Esophagus muscularis mucosa (tissue), 4 donors: ENCODE data around the gene POLR3F. TPM values are rescaled to one million over a fixed set of nuclear protein-coding genes. Genes with fewer than 3 reads are reported as not detected.
A peak's percentile ranks its signal among the peaks of the same experiment; 100 is the strongest.

Experiments
- DNase-seq: peaks from one replicate; pipeline ENCODE4 v3.0.0-alpha.2; 2017; ENCODE audit errors: extremely low spot score
- H3K27ac ChIP-seq, 4 donors: fragments of 200-600 bp; sonication (generic); replicated peaks in 1 of 4; 1 replicate in 3 of 4; 2 replicates in 1 of 4; pipeline ENCODE4 v1.5.1; 2016 to 2019; ENCODE audit warnings: mild to moderate bottlenecking in 1 of 4
- H3K27me3 ChIP-seq, 4 donors: fragments of 200-600 bp; sonication (generic); one replicate each; pipeline versions ENCODE4 v1.5.1 to v1.6.0; 2016 to 2019
- H3K36me3 ChIP-seq, 4 donors: fragments of 200-600 bp; sonication (generic); one replicate each; pipeline ENCODE4 v1.5.1; 2016 to 2019
- H3K4me1 ChIP-seq, 4 donors: fragments of 200-600 bp; sonication (generic); one replicate each; pipeline ENCODE4 v1.5.1; 2016 to 2019
- H3K4me3 ChIP-seq, 4 donors: fragments of 200-600 bp; sonication (generic); 1 replicate in 2 of 4; 2 replicates in 2 of 4; pipeline ENCODE4 v1.5.1; 2016 to 2019; ENCODE audit warnings: mild to moderate bottlenecking in 4 of 4, moderate library complexity in 1 of 4
- H3K9me3 ChIP-seq, 4 donors: fragments of 200-600 bp; sonication (generic); 1 replicate in 3 of 4; 2 replicates in 1 of 4; pipeline ENCODE4 v1.5.1; 2016 to 2019
- CTCF ChIP-seq, 3 experiments: fragments of 200-600 bp in 2 of 3; fragments of 450-650 bp in 1 of 3; sonication (generic) in 2 of 3; IDR thresholded peaks; one replicate each; pipeline ENCODE4 v1.5.1; 2017 to 2019; ENCODE audit warnings: antibody characterized with exemption in 3 of 3, mild to moderate bottlenecking in 2 of 3, moderate library complexity in 1 of 3
- EP300 ChIP-seq: sonication (generic); formaldehyde crosslinking; IDR thresholded peaks from one replicate; pipeline ENCODE4 v1.6.1; 2017; ENCODE audit warnings: antibody characterized with exemption
- POLR2A ChIP-seq: fragments of 450-650 bp; IDR thresholded peaks from one replicate; pipeline ENCODE4 v1.6.1; 2017; ENCODE audit warnings: antibody characterized with exemption, moderate library complexity, mild to moderate bottlenecking, low read depth
- POLR2AphosphoS5 ChIP-seq, 2 donors: sonication (generic); formaldehyde crosslinking; IDR thresholded peaks; one replicate each; pipeline ENCODE4 v1.6.1; 2017; ENCODE audit warnings: antibody characterized with exemption in 2 of 2
- WGBS: methylation state at CpG from one replicate; pipeline ENCODE4 v1.1.5; 2018; 5-methylcytosine and 5-hydroxymethylcytosine counted together
- intact Hi-C: fragments of 100-400 bp; cut with DNase I; formaldehyde crosslinking; loops from one replicate; pipeline ENCODE4 v1.15.1; 2023
- total RNA-seq, 4 donors: library from RNA; depleted of rRNA; stranded (reverse); fragments of >200 nt; gene quantifications; one replicate each; pipeline versions ENCODE4 v1.1.0 to v1.2.1, GENCODE V29; 2016

POLR3F gene
- total RNA-seq, 4 donors from 2014 or later, result 9.1 to 13.3 (median 11.0) TPM

- peak; percentile 99 for DNase-seq
- intact Hi-C loops, result loop anchor here (5.0 kb wide), 2 partner anchors 40 to 60 kb away; partner anchors contain the start of genes DZANK1, POLR3F and SMIM26
- H3K9me3 ChIP-seq, result no peaks in the 10 kb centered on the region
- peak within 1 kb of the TSS; percentile 89 to 96 (median 96) for H3K27ac ChIP-seq
- peaks cover 0 to 24% (median 0%) of the 10 kb centered on the region in 4 donors for H3K27me3 ChIP-seq
- peak; percentile 38 for TF ChIP-seq POLR2A
- no peak for TF ChIP-seq CTCF (IDR thresholded peaks at IDR 0.05)
- TF ChIP-seq POLR2AphosphoS5 (IDR thresholded peaks at IDR 0.05), result peak; percentile 91 to 96
- peaks cover 14 to 20% (median 18%) of the 10 kb centered on the region in 4 donors for H3K4me1 ChIP-seq
- WGBS, result 0% methylated on average over 51 of the region's 69 CpGs
- H3K36me3 ChIP-seq, result peaks cover 0 to 26% (median 13%) of the 10 kb centered on the region in 4 donors
- peak within 1 kb of the TSS; percentile 69 to 89 (median 84) for H3K4me3 ChIP-seq
These were observed 40.3 kb downstream of the POLR3F start, which contains the start of gene SEC23B for GRCh38 chr20:18507218-18508191. Gene SEC23B, plus strand, starts transcription at chr20:18507940. Its CDS starts 2,896 bp downstream, at chr20:18510836.

- H3K27ac ChIP-seq, result no peak overlapping the region
- intact Hi-C loops, result no loop called here
- WGBS, result 70% methylated on average over 1 of the region's 1 CpG
- H3K36me3 ChIP-seq, result peaks cover 14 to 66% (median 42%) of the 10 kb centered on the region in 4 donors
- DNase-seq, result no peak
- H3K9me3 ChIP-seq, result no peaks in the 10 kb centered on the region
- TF ChIP-seq CTCF (IDR thresholded peaks at IDR 0.05) (no peak), POLR2A (no peak), EP300 (no peak), POLR2AphosphoS5 (IDR thresholded peaks at IDR 0.05) (no peak)
- peaks cover 14 to 20% (median 18%) of the 10 kb centered on the region in 4 donors for H3K4me1 ChIP-seq
- no peak overlapping the region for H3K4me3 ChIP-seq
- no peaks in the 10 kb centered on the region for H3K27me3 ChIP-seq
These were observed 44.4 kb downstream of the POLR3F start for GRCh38 chr20:18511571-18511970.

- intact Hi-C loops, result no loop called here
- WGBS, result 87% methylated on average over 7 of the region's 7 CpGs
- TF ChIP-seq CTCF (IDR thresholded peaks at IDR 0.05), result no peak
- no peak for TF ChIP-seq POLR2AphosphoS5 (IDR thresholded peaks at IDR 0.05)
- no peak for TF ChIP-seq EP300
- TF ChIP-seq POLR2A, result no peak
These were observed 46.0 kb downstream of the POLR3F start for GRCh38 chr20:18513208-18513607.

GRCh38 chr20:18514127-18514526 is 46.9 kb downstream of the POLR3F start:
- Histone ChIP-seq H3K27me3 (no peaks in the 10 kb centered on the region), H3K36me3 (peaks cover 19 to 77% (median 50%) of the 10 kb centered on the region in 4 donors), H3K4me3 (no peak overlapping the region), H3K27ac (no peak overlapping the region), H3K9me3 (no peaks in the 10 kb centered on the region), H3K4me1 (peaks cover under 1 to 3% (median under 1%) of the 10 kb centered on the region in 4 donors)
- TF ChIP-seq EP300 (no peak), POLR2AphosphoS5 (IDR thresholded peaks at IDR 0.05) (no peak), POLR2A (no peak), CTCF (IDR thresholded peaks at IDR 0.05) (no peak)
- intact Hi-C loops, result no loop called here
- DNase-seq, result no peak
- 91% methylated on average over 4 of the region's 5 CpGs for WGBS

More at GRCh38 chr20:18513208-18513607, 46.0 kb downstream of the POLR3F start:
- H3K9me3 ChIP-seq, result no peaks in the 10 kb centered on the region
- H3K27ac ChIP-seq, result no peak overlapping the region
- H3K36me3 ChIP-seq, result peaks cover 19 to 77% (median 50%) of the 10 kb centered on the region in 4 donors
- peaks cover 10 to 12% (median 10%) of the 10 kb centered on the region in 4 donors for H3K4me1 ChIP-seq
- no peak overlapping the region for H3K4me3 ChIP-seq
- H3K27me3 ChIP-seq, result no peaks in the 10 kb centered on the region
- DNase-seq, result no peak
